Subcutaneous adipose tissue (tissue), 4 donors: ENCODE results near the gene NARS2. TPM values are rescaled to one million over a fixed set of nuclear protein-coding genes. Genes with fewer than 3 reads are reported as not detected.

ENCODE experiments used
- CTCF ChIP-seq: fragments of 450-650 bp; IDR thresholded peaks from one replicate; pipeline ENCODE4 v1.5.1; 2016; ENCODE audit warnings: low read depth, mild to moderate bottlenecking, control low read depth, antibody characterized with exemption, moderate library complexity
- total RNA-seq, 4 donors: library from RNA; depleted of rRNA; stranded (reverse); fragments of >200 nt; gene quantifications; one replicate each; pipeline ENCODE4 v1.1.0, GENCODE V29; 2016

The NARS2 gene
- total RNA-seq, 4 donors from 2014 or later, result 11.4 to 17.3 (median 15.2) TPM

DNA sequence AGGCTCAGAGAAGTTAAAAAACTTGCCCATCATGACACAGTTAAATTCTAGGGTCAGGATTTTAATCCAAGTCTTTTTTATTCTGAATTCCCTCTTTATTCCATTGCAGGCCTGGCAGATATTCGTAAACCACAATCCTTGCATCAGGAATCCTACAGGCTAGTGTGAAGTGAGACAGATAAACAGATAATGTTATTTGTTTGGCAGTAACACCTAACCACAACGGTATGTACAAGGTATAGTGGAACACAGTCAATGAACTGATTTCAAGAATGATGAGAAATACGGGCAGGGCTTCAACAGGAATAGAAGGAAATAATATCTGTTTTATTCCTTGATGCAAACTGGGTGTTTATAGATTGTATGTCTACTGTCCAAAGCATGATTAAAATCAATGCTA is 32.0 kb upstream of the NARS2 start:
- no peak for TF ChIP-seq CTCF

- no peak for TF ChIP-seq CTCF
Measured at GRCh38 chr11:78605296-78605695, 30.6 kb upstream of the NARS2 start.

- no peak for TF ChIP-seq CTCF
Measured at GRCh38 chr11:78603792-78604191, 29.1 kb upstream of the NARS2 start.

GRCh38 chr11:78595436-78596130 is 20.9 kb upstream of the NARS2 start:
- TF ChIP-seq CTCF, result no peak

DNA sequence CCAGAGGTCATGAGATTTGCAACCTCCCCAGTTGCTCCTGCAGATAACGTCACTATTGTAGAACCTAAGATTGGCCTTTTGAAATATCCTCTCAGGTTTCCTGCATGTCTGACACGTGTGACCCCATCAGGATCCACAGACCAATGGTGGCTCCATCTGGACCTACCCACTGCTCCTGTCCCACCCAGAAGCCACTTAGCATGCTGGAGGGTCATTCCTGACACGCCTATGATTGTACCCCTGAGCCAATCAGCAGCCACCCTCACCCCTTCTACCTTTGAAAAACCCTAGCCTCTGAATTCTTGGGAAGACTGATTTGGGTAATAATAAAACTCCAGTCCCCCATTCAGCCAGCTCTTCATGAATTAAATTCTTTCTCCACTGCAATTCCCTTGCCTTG is 20.1 kb upstream of the NARS2 start:
- TF ChIP-seq CTCF, result no peak

DNA sequence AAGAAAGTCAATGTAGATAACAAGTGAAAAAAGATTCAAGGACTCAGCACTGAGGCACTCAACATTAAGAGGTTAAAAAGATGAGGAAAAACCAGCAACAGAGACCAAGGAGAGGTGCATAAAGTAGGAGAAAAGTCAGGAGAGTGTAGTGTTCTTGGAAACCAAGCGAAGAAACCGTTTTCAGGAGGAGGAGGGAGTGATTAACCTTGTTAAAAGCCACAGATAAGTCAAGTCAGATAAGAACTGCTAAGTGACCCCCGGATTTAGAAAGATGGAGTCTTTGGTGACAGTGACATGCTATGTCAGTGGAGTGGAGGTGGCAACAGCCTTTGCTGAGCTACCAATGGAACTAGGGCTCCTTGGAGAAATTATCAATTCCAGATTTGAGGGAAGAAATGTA is 13.9 kb upstream of the NARS2 start:
- no peak for TF ChIP-seq CTCF

DNA sequence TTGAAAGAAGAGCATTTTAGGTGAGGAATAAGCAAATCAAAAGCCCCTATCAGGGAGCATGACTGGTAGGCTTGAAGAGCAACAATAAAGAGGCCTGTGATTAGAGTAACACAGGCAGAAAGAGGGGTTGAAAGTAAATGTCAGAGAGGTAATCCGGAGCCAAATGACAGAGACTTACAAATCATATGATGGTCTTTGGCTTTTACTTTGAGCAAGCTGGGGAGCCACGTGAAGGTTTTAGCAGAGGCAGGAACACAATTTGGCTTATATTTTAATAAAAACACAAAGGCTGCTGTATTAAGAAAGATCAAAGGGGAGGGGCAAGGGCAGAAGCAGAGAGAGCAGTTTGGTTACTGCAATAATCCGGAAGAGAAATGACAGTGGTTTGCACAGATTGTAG is 12.8 kb upstream of the NARS2 start:
- TF ChIP-seq CTCF, result no peak
